GM23338 (cell line): ENCODE measurements around the gene UNC13A. TPM values are rescaled to one million over a fixed set of nuclear protein-coding genes. Genes with fewer than 3 reads are reported as not detected.

Experiments used
- ATAC-seq: fragments of 200-7000 bp; cut with Tn5 transposase; 3 replicates; pipeline ENCODE4 v1.9.1; 2020
- DNase-seq: peaks from one replicate; pipeline ENCODE4 v3.0.0-alpha.2; 2015; ENCODE audit warnings: low spot score
- H2AFZ ChIP-seq: fragments of 200-600 bp; sonication (generic); 2 replicates; pipeline ENCODE4 v1.8.0; 2016; ENCODE audit warnings: antibody characterized with exemption, mild to moderate bottlenecking, moderate library complexity
- H3F3A ChIP-seq: fragments of 200-600 bp; sonication (generic); replicated peaks from 2 replicates; pipeline ENCODE4 v1.8.0; 2017; ENCODE audit warnings: antibody characterized with exemption, mixed run types, low read depth
- H3K27ac ChIP-seq: fragments of 200-600 bp; sonication (generic); 2 replicates; pipeline ENCODE4 v1.6.1; 2016; ENCODE audit warnings: low read depth
- H3K27me3 ChIP-seq: fragments of 200-600 bp; sonication (generic); 2 replicates; pipeline ENCODE4 v1.8.0; 2016; ENCODE audit warnings: mild to moderate bottlenecking, mixed run types, moderate library complexity; ENCODE audit not compliant: insufficient read depth
- H3K36me3 ChIP-seq: fragments of 200-600 bp; sonication (generic); 2 replicates; pipeline ENCODE4 v1.8.0; 2016; ENCODE audit warnings: mild to moderate bottlenecking; ENCODE audit not compliant: insufficient read depth
- H3K4me1 ChIP-seq: fragments of 200-600 bp; sonication (generic); 2 replicates; pipeline ENCODE4 v1.8.0; 2016; ENCODE audit warnings: mild to moderate bottlenecking, moderate library complexity; ENCODE audit not compliant: insufficient read depth
- H3K4me2 ChIP-seq: fragments of 200-600 bp; sonication (generic); 2 replicates; pipeline ENCODE4 v1.7.1; 2017; ENCODE audit warnings: mixed run types
- H3K4me3 ChIP-seq: fragments of 200-600 bp; sonication (generic); 2 replicates; pipeline ENCODE4 v1.6.1; 2016; ENCODE audit warnings: mixed run types
- H3K79me2 ChIP-seq: fragments of 200-600 bp; sonication (generic); replicated peaks from 2 replicates; pipeline ENCODE4 v1.8.0; 2017; ENCODE audit warnings: mild to moderate bottlenecking; ENCODE audit not compliant: insufficient read depth
- H3K9me2 ChIP-seq: fragments of 200-600 bp; sonication (generic); 2 replicates; pipeline ENCODE4 v1.8.0; 2017; ENCODE audit not compliant: insufficient read depth
- H4K20me1 ChIP-seq: fragments of 200-600 bp; sonication (generic); replicated peaks from 2 replicates; pipeline ENCODE4 v1.8.0; 2017; ENCODE audit warnings: mild to moderate bottlenecking; ENCODE audit not compliant: insufficient read depth
- H3K27ac Mint-ChIP-seq: 2 replicates; pipeline ENCODE4 v1.8.0; 2020; ENCODE audit warnings: inconsistent platforms, mild to moderate bottlenecking, moderate library complexity, mixed read lengths
- H3K27me3 Mint-ChIP-seq: 3 replicates; pipeline ENCODE4 v1.8.0; 2022; ENCODE audit warnings: low read depth, mild to moderate bottlenecking, moderate library complexity, mixed read lengths, inconsistent platforms; ENCODE audit not compliant: insufficient read depth, poor library complexity
- H3K36me3 Mint-ChIP-seq: 3 replicates; pipeline ENCODE4 v1.8.0; 2021; ENCODE audit warnings: low read depth, mild to moderate bottlenecking, inconsistent platforms, moderate library complexity, mixed read lengths
- H3K4me1 Mint-ChIP-seq: 3 replicates; pipeline ENCODE4 v1.8.0; 2020; ENCODE audit warnings: mild to moderate bottlenecking, inconsistent platforms, mixed read lengths
- H3K4me3 Mint-ChIP-seq: 3 replicates; pipeline ENCODE4 v1.8.0; 2021; ENCODE audit warnings: moderate library complexity, mild to moderate bottlenecking, inconsistent platforms, mixed read lengths
- H3K9me3 Mint-ChIP-seq: 3 replicates; pipeline ENCODE4 v1.8.0; 2020; ENCODE audit warnings: moderate library complexity, mild to moderate bottlenecking, inconsistent platforms, mixed read lengths
- CREB1 ChIP-seq: fragments of 250-450 bp; sonication (Bioruptor Pico); IDR thresholded peaks from 2 replicates; pipeline ENCODE4 v1.5.0; 2020; ENCODE audit warnings: low read depth, mild to moderate bottlenecking, moderate library complexity
- EZH2phosphoT487 ChIP-seq: fragments of 200-600 bp; sonication (generic); IDR thresholded peaks from one replicate; pipeline ENCODE4 v1.8.1; 2018; ENCODE audit warnings: antibody characterized with exemption; ENCODE audit not compliant: unreplicated experiment
- NANOG ChIP-seq: IDR thresholded peaks from 2 replicates; pipeline ENCODE4 v1.6.1; 2016; ENCODE audit warnings: antibody characterized with exemption, borderline replicate concordance
- ZNF331 ChIP-seq: fragments of 250-450 bp; sonication (Bioruptor Pico); IDR thresholded peaks from 2 replicates; pipeline ENCODE4 v1.5.0; 2020; ENCODE audit warnings: low read depth, mild to moderate bottlenecking, moderate library complexity
- polyA plus RNA-seq: library from polyadenylated mRNA; unstranded; fragments of >200 nt; fragmentation: Nextera tagmentation; extraction: Ambion mirVana; gene quantifications from 2 replicates; pipeline ENCODE4 v1.2.1, GENCODE V29; 2016
- total RNA-seq: library from RNA; depleted of rRNA; stranded (reverse); fragments of >200 nt; shearing (Covaris generic); gene quantifications from 2 replicates; pipeline ENCODE4 v1.2.3, GENCODE V29; 2014
- TF ChIP-seq, protein P1 (sequence below): fragments of 250-450 bp; sonication (Bioruptor Pico); IDR thresholded peaks from 2 replicates; pipeline ENCODE4 v1.5.0; 2020; ENCODE audit warnings: mild to moderate bottlenecking, moderate library complexity
- TF ChIP-seq, protein P2 (sequence below): IDR thresholded peaks from 2 replicates; pipeline ENCODE4 v1.6.1; 2016; ENCODE audit warnings: antibody characterized with exemption

The UNC13A gene
- total and polyA plus RNA-seq, 2 experiments from 2014 or later = 9.5 to 30.4 TPM

DNA sequence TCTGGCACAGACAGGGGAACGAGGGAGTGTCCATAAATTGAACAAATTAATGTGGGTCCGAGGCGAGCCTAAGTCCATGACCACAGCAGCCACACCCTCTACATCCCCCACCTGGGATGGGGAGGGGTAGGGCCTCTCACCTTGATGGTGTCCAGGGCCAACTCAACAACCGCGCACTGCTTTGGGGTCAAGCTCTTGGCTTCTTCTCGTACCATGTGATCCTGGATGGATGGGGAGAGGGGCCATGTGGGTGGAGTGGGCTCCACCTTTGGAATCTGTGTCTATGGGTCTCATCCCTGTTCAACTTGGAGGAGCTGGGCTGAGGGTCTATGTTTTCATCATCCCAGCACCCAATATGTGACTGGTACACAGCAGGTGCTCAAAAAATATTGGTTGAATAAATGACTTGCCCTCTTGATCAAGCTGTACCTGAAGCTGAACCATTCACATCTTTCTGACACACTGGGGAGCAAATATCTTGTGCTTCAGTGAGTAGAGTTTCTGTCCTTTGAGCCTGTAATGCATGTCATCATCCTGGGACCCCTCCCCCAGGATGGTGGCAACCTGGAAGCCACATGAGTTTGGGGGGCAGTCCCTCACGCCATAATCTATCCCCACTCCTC lies 69.8 kb downstream of the UNC13A start:
- Histone ChIP-seq H3F3A (peaks cover 4% of the 10 kb centered on the region; the same call in 1 of the 2 replicates), H3K79me2 (no peaks in the 10 kb centered on the region), H3K4me1 (peaks cover 2% of the 10 kb centered on the region; the same call in 1 of the 2 replicates), H2AFZ (no peak overlapping the region), H4K20me1 (no peaks in the 10 kb centered on the region), H3K4me2 (no peak overlapping the region), H3K27me3 (no peaks in the 10 kb centered on the region), H3K27ac (no peak overlapping the region), H3K9me2 (no peaks in the 10 kb centered on the region), H3K4me3 (no peak overlapping the region), H3K36me3 (0 out of 2 replicates have a peak, but pooled peaks cover 4% of the 10 kb centered on the region)
- TF ChIP-seq EZH2phosphoT487 (no peak), NANOG (no peak)
- TF ChIP-seq, protein P1, sequence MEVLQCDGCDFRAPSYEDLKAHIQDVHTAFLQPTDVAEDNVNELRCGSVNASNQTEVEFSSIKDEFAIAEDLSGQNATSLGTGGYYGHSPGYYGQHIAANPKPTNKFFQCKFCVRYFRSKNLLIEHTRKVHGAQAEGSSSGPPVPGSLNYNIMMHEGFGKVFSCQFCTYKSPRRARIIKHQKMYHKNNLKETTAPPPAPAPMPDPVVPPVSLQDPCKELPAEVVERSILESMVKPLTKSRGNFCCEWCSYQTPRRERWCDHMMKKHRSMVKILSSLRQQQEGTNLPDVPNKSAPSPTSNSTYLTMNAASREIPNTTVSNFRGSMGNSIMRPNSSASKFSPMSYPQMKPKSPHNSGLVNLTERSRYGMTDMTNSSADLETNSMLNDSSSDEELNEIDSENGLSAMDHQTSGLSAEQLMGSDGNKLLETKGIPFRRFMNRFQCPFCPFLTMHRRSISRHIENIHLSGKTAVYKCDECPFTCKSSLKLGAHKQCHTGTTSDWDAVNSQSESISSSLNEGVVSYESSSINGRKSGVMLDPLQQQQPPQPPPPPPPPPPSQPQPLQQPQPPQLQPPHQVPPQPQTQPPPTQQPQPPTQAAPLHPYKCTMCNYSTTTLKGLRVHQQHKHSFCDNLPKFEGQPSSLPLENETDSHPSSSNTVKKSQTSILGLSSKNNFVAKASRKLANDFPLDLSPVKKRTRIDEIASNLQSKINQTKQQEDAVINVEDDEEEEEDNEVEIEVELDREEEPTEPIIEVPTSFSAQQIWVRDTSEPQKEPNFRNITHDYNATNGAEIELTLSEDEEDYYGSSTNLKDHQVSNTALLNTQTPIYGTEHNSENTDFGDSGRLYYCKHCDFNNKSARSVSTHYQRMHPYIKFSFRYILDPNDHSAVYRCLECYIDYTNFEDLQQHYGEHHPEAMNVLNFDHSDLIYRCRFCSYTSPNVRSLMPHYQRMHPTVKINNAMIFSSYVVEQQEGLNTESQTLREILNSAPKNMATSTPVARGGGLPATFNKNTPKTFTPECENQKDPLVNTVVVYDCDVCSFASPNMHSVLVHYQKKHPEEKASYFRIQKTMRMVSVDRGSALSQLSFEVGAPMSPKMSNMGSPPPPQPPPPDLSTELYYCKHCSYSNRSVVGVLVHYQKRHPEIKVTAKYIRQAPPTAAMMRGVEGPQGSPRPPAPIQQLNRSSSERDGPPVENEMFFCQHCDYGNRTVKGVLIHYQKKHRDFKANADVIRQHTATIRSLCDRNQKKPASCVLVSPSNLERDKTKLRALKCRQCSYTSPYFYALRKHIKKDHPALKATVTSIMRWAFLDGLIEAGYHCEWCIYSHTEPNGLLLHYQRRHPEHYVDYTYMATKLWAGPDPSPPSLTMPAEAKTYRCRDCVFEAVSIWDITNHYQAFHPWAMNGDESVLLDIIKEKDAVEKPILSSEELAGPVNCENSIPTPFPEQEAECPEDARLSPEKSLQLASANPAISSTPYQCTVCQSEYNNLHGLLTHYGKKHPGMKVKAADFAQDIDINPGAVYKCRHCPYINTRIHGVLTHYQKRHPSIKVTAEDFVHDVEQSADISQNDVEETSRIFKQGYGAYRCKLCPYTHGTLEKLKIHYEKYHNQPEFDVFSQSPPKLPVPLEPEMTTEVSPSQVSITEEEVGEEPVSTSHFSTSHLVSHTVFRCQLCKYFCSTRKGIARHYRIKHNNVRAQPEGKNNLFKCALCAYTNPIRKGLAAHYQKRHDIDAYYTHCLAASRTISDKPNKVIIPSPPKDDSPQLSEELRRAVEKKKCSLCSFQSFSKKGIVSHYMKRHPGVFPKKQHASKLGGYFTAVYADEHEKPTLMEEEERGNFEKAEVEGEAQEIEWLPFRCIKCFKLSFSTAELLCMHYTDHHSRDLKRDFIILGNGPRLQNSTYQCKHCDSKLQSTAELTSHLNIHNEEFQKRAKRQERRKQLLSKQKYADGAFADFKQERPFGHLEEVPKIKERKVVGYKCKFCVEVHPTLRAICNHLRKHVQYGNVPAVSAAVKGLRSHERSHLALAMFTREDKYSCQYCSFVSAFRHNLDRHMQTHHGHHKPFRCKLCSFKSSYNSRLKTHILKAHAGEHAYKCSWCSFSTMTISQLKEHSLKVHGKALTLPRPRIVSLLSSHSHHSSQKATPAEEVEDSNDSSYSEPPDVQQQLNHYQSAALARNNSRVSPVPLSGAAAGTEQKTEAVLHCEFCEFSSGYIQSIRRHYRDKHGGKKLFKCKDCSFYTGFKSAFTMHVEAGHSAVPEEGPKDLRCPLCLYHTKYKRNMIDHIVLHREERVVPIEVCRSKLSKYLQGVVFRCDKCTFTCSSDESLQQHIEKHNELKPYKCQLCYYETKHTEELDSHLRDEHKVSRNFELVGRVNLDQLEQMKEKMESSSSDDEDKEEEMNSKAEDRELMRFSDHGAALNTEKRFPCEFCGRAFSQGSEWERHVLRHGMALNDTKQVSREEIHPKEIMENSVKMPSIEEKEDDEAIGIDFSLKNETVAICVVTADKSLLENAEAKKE = no peak
- no peaks in the 10 kb centered on the region; the same call in 2 of the 3 replicates for H3K9me3 Mint-ChIP-seq
- H3K27me3 Mint-ChIP-seq = peaks cover 8% of the 10 kb centered on the region
- H3K36me3 Mint-ChIP-seq = peaks cover 53% of the 10 kb centered on the region
- H3K4me3 Mint-ChIP-seq = no peak overlapping the region
- H3K4me1 Mint-ChIP-seq = peaks cover 6% of the 10 kb centered on the region; the same call in 2 of the 3 replicates
- H3K27ac Mint-ChIP-seq = no peak overlapping the region
- ATAC-seq = no peak
- DNase-seq = no peak

DNA sequence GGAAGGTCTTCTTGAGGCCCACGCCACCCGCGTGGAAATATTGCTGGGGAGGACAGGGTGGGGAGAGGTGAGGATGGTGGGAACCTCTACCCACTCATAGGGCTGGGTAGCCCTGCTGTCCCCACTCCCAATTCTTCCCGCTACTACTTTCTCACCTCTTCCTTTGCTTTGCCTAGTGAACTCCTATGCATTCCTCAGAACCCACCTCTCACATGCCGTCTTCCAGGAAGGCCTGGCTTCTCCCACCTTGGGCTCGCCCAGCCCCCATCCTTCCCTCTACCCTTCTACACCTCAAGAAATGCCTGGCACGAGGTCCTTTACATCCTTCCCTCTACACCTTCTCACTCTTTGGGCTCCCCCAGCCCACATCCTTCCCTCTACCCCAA lies 70.4 kb downstream of the UNC13A start:
- Histone ChIP-seq H4K20me1 (no peaks in the 10 kb centered on the region), H3K36me3 (0 out of 2 replicates have a peak, but pooled peaks cover 4% of the 10 kb centered on the region), H3K27ac (no peak overlapping the region), H3K79me2 (no peaks in the 10 kb centered on the region), H3K4me1 (peaks cover 2% of the 10 kb centered on the region; the same call in 1 of the 2 replicates), H3F3A (peaks cover 4% of the 10 kb centered on the region; the same call in 1 of the 2 replicates), H3K4me3 (no peak overlapping the region), H3K9me2 (no peaks in the 10 kb centered on the region), H2AFZ (no peak overlapping the region), H3K27me3 (no peaks in the 10 kb centered on the region), H3K4me2 (no peak overlapping the region)
- no peak overlapping the region for H3K4me3 Mint-ChIP-seq
- DNase-seq = no peak
- TF ChIP-seq ZNF331 (CRISPR knock-in tag) (no peak), CREB1 (CRISPR knock-in tag) (no peak)
- TF ChIP-seq, protein P2, sequence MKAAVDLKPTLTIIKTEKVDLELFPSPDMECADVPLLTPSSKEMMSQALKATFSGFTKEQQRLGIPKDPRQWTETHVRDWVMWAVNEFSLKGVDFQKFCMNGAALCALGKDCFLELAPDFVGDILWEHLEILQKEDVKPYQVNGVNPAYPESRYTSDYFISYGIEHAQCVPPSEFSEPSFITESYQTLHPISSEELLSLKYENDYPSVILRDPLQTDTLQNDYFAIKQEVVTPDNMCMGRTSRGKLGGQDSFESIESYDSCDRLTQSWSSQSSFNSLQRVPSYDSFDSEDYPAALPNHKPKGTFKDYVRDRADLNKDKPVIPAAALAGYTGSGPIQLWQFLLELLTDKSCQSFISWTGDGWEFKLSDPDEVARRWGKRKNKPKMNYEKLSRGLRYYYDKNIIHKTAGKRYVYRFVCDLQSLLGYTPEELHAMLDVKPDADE = no peak
- no peak overlapping the region for H3K27ac Mint-ChIP-seq
- peaks cover 53% of the 10 kb centered on the region for H3K36me3 Mint-ChIP-seq
- H3K9me3 Mint-ChIP-seq = no peaks in the 10 kb centered on the region; the same call in 2 of the 3 replicates
- peaks cover 6% of the 10 kb centered on the region; the same call in 2 of the 3 replicates for H3K4me1 Mint-ChIP-seq
- H3K27me3 Mint-ChIP-seq = peaks cover 5% of the 10 kb centered on the region
- no peak for ATAC-seq
